ENCODE data around the gene THBS3. TPM values are rescaled to one million over a fixed set of nuclear protein-coding genes. Genes with fewer than 3 reads are reported as not detected.
A peak's percentile ranks its signal among the peaks of the same experiment; 100 is the strongest.

The THBS3 gene
- total and polyA plus RNA-seq, 2 of the 13 experiments (the other 11 are each of a cell fraction or from before 2014, with no cell fraction given): 0.86 to 3.6 TPM

- TF ChIP-seq NRL (CRISPR knock-in tag; IDR thresholded peaks at IDR 0.05; ENCODE audit: borderline replicate concordance) (no peak; the same call in 1 of the 2 replicates), ZNF33B (CRISPR knock-in tag; IDR thresholded peaks at IDR 0.05) (no peak), YEATS2 (CRISPR knock-in tag; IDR thresholded peaks at IDR 0.05; ENCODE audit: borderline replicate concordance) (peak; percentile 7; the same call in 1 of the 2 replicates), ZNF143 (CRISPR knock-in tag; IDR thresholded peaks at IDR 0.05) (no peak), GRHL1 (CRISPR knock-in tag; conservative IDR thresholded peaks at IDR 0.05) (no peak), ZMAT3 (CRISPR knock-in tag; conservative IDR thresholded peaks at IDR 0.05) (no peak; the same call in 1 of the 2 replicates), ZNF746 (CRISPR knock-in tag; IDR thresholded peaks at IDR 0.05) (peak; percentile 68), HOXA5 (CRISPR knock-in tag; IDR thresholded peaks at IDR 0.05) (no peak), SMYD3 (CRISPR knock-in tag; IDR thresholded peaks at IDR 0.05) (no peak), ZMYM2 (CRISPR knock-in tag; IDR thresholded peaks at IDR 0.05) (no peak), ZFP37 (CRISPR knock-in tag; IDR thresholded peaks at IDR 0.05; ENCODE audit: borderline replicate concordance) (no peak), REL (CRISPR knock-in tag; conservative IDR thresholded peaks at IDR 0.05) (no peak), DR1 (CRISPR knock-in tag; IDR thresholded peaks at IDR 0.05) (peak; percentile 60; the same call in 1 of the 2 replicates), PRDM4 (CRISPR knock-in tag; IDR thresholded peaks at IDR 0.05; ENCODE audit: borderline replicate concordance) (no peak), GABPA (IDR thresholded peaks at IDR 0.05; ENCODE audit: low read depth, low read length) (peak; percentile 80), GABPA (CRISPR knock-in tag; IDR thresholded peaks at IDR 0.05; ENCODE audit: low read depth) (peak; percentile 91), ATM (IDR thresholded peaks at IDR 0.05; ENCODE audit: borderline replicate concordance) (no peak), SPEN (CRISPR knock-in tag; IDR thresholded peaks at IDR 0.05; ENCODE audit: low read depth) (peak; percentile 65), ZNF331 (CRISPR knock-in tag; IDR thresholded peaks at IDR 0.05) (0 out of 2 replicates have a peak, but pooled peaks have one; percentile 9), ZFAT (CRISPR knock-in tag; conservative IDR thresholded peaks at IDR 0.05) (no peak), AGO2 (optimal IDR thresholded peaks at IDR 0.05; ENCODE audit: low read depth, low read length) (no peak), ARNTL (CRISPR knock-in tag; IDR thresholded peaks at IDR 0.05) (no peak)
- TF ChIP-seq, protein P1, sequence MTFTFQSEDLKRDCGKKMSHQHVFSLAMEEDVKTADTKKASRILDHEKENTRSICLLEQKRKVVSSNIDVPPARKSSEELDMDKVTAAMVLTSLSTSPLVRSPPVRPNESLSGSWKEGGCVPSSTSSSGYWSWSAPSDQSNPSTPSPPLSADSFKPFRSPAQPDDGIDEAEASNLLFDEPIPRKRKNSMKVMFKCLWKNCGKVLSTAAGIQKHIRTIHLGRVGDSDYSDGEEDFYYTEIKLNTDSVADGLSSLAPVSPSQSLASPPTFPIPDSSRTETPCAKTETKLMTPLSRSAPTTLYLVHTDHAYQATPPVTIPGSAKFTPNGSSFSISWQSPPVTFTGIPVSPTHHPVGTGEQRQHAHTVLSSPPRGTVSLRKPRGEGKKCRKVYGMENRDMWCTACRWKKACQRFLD (CRISPR knock-in tag; IDR thresholded peaks at IDR 0.05; ENCODE audit: borderline replicate concordance): no peak
- TF ChIP-seq, protein P2, sequence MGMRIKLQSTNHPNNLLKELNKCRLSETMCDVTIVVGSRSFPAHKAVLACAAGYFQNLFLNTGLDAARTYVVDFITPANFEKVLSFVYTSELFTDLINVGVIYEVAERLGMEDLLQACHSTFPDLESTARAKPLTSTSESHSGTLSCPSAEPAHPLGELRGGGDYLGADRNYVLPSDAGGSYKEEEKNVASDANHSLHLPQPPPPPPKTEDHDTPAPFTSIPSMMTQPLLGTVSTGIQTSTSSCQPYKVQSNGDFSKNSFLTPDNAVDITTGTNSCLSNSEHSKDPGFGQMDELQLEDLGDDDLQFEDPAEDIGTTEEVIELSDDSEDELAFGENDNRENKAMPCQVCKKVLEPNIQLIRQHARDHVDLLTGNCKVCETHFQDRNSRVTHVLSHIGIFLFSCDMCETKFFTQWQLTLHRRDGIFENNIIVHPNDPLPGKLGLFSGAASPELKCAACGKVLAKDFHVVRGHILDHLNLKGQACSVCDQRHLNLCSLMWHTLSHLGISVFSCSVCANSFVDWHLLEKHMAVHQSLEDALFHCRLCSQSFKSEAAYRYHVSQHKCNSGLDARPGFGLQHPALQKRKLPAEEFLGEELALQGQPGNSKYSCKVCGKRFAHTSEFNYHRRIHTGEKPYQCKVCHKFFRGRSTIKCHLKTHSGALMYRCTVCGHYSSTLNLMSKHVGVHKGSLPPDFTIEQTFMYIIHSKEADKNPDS (CRISPR knock-in tag; IDR thresholded peaks at IDR 0.05): no peak
Observed at GRCh38 chr1:155208541-155209311, 1.0 kb upstream of the THBS3 start, which contains the start of gene MTX1 (continued).
